ENCODE measurements around the gene C4orf51.

GRCh38 chr4:145697332-145697731, 17.4 kb downstream of the C4orf51 start:
- TF ChIP-seq CTCF (IDR thresholded peaks at IDR 0.05; ENCODE audit: borderline replicate concordance, extremely low read depth, low read length, poor library complexity, severe bottlenecking) = no peak
- TF ChIP-seq EZH2 (IDR thresholded peaks at IDR 0.05; ENCODE audit: borderline replicate concordance, low read depth, low read length, severe bottlenecking) = no peak

All from DND-41 (cell line).